H1 (cell line): ENCODE results near the gene RTF1. TPM values are rescaled to one million over a fixed set of nuclear protein-coding genes. Genes with fewer than 3 reads are reported as not detected.

Experiments used
- HDAC2 ChIP-seq, 2 experiments: fragments of 300-600 bp in 1 of 2; sonication (generic) in 1 of 2; IDR thresholded peaks; 2 replicates each; pipeline ENCODE4 v1.6.1; 2011 to 2012; ENCODE audit warnings: low read depth in 2 of 2, low read length in 2 of 2, mild to moderate bottlenecking in 2 of 2, moderate library complexity in 2 of 2, borderline replicate concordance in 1 of 2, inconsistent platforms in 1 of 2
- JUND ChIP-seq: IDR thresholded peaks from 2 replicates; pipeline ENCODE4 v1.6.1; 2011; ENCODE audit warnings: mild to moderate bottlenecking, improper control_type of control experiment, low read length
- polyA plus RNA-seq, 7 experiments: library from polyadenylated mRNA; depleted of rRNA in 3 of 7; stranded (reverse) in 5 of 7; unstranded in 2 of 7; fragments of >200 nt in 5 of 7; fragments of 200-250 nt in 2 of 7; gene quantifications; 1 replicate in 5 of 7; 2 replicates in 1 of 7; 4 replicates in 1 of 7; pipeline versions ENCODE4 v1.2.1 to v1.2.3, GENCODE V29; 2011 to 2013; ENCODE audit warnings: missing spikeins in 2 of 7, mixed read lengths in 2 of 7
- total RNA-seq: library from RNA; stranded (reverse); fragmentation: NEBNext Ultra II Directional; extraction: Animal tissue kit (Norgen Biotek cat#: 25700); gene quantifications from 2 replicates; pipeline ENCODE4 v1.2.1, GENCODE V29; 2021

Gene RTF1
- total and polyA plus RNA-seq, 2 of the 8 experiments (the other 6 are each of a cell fraction or from before 2014, with no cell fraction given): 22.6 to 47.7 TPM

DNA sequence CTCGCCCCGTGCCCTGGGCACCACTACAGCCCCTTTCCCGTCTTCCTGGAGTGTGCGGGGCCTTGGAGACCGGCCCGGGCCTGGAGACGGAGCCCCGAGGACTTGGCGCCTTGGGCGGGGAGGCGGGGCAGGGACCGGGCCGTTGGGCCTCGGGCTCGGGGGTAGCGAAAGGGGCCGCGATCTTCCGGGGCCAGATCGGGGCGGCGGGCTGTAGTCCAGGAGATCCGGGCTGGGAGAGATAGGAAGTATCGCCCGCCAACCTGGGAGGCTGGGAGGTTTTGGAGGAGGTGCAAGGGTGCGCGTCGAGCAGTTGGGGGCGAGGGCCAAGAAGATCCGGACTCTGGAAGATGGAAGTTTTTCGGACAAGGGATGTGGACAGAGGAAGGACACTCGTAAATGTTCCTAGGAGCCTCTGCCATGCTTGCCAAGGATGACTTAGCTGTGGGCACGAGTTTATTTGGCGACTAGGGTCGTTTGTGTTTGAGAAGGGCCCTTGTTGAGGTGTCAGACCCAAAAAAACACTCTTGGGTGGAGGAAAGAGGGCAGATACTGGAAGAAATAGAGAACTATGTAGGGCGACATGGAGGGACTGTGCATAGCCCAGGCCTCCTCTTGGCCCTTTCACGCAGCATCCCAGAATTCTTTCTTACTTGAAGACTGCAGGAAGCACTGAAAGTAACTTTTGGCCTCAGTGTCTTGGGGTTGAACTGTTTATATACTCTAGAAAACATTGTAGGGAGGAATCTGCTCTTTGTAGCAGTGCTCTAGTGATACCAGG lies 712 bp downstream of the RTF1 start (continued):
- TF ChIP-seq JUND (no peak), HDAC2 (IDR thresholded peaks at IDR 0.05; ENCODE audit: borderline replicate concordance in 1 of 2, low read depth in 2 of 2, low read length in 2 of 2) (no peak)
